ENCODE results near the gene CCL1.

CCL1 gene

DNA sequence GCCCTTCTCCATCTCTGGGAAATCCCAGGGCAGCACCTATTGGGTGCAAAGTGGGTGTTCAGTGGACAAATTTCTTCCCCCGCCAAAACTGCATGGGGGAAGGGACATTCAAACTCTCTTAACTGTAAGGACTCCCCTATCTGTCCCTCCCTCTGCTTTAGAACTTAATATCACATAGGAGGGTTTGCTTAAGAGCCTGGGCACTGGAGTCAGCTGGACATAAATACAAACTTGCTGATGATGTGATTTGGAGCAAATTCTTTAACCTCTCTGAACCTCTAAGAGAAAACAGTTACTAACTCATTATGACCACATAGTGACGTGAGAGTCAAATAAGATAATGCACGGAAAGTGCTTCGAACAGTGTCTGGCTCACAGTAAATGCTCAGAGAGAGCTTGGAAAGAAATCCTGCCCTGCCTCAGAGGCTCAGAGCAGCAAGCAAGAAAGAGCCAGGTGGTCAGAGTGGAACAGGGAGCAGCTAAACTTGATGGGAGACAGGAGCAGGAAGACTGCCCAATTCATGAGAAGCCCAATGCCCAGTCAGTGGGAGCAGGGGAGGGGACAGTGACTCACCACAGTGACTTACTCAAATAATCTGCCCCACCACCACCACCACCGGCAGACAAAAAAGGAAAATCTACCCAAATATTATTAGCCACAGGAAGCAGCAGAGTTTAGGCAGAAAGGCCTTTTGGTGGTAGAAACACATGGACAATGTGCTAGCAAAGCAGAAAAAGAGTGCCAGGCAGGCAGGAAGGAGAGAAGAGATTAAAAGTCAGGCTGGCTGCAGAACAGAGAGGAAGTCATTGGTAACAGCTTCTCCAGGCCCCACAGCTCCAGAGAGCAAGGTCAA, 23.9 kb upstream of the CCL1 start:
- H3K27me3 ChIP-seq (ENCODE audit: insufficient read depth, low read depth, severe bottlenecking), result peaks cover 14% of the 10 kb centered on the region
- TF ChIP-seq, protein P1, sequence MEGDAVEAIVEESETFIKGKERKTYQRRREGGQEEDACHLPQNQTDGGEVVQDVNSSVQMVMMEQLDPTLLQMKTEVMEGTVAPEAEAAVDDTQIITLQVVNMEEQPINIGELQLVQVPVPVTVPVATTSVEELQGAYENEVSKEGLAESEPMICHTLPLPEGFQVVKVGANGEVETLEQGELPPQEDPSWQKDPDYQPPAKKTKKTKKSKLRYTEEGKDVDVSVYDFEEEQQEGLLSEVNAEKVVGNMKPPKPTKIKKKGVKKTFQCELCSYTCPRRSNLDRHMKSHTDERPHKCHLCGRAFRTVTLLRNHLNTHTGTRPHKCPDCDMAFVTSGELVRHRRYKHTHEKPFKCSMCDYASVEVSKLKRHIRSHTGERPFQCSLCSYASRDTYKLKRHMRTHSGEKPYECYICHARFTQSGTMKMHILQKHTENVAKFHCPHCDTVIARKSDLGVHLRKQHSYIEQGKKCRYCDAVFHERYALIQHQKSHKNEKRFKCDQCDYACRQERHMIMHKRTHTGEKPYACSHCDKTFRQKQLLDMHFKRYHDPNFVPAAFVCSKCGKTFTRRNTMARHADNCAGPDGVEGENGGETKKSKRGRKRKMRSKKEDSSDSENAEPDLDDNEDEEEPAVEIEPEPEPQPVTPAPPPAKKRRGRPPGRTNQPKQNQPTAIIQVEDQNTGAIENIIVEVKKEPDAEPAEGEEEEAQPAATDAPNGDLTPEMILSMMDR (IDR thresholded peaks at IDR 0.05; ENCODE audit: low read depth, low read length), result no peak
- no peak for DNase-seq
- H3K9me3 ChIP-seq (ENCODE audit: severe bottlenecking), result no peaks in the 10 kb centered on the region
- no peak overlapping the region for H3K27ac ChIP-seq
- no peak overlapping the region for H3K4me3 ChIP-seq (ENCODE audit: low read depth, low read length)
- no peaks in the 10 kb centered on the region for H3K36me3 ChIP-seq

DNA sequence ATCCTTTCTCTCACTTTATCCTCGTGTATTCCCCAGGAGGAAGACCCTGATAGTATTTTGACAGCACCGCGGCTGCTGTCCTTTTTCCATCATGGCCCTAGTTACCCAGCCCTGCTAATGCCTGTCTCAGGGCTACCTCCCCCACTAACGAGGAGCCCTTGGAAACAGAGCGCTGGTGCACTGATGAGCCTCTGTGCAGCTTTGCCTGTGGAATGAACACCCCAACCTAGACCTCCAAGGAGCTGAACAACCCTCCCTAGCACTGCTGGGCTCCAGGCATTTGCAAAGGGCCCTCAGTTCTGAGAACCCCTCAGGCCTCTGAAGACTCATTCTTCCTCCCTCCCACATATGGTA, 23.3 kb upstream of the CCL1 start:
- H3K27me3 ChIP-seq (ENCODE audit: insufficient read depth, low read depth, severe bottlenecking), result peaks cover 14% of the 10 kb centered on the region
- DNase-seq, result no peak
- H3K36me3 ChIP-seq, result no peaks in the 10 kb centered on the region
- no peak overlapping the region for H3K27ac ChIP-seq
- no peaks in the 10 kb centered on the region for H3K9me3 ChIP-seq (ENCODE audit: severe bottlenecking)
- TF ChIP-seq, protein P1 (IDR thresholded peaks at IDR 0.05; ENCODE audit: low read depth, low read length), result no peak
- no peak overlapping the region for H3K4me3 ChIP-seq (ENCODE audit: low read depth, low read length)

DNA sequence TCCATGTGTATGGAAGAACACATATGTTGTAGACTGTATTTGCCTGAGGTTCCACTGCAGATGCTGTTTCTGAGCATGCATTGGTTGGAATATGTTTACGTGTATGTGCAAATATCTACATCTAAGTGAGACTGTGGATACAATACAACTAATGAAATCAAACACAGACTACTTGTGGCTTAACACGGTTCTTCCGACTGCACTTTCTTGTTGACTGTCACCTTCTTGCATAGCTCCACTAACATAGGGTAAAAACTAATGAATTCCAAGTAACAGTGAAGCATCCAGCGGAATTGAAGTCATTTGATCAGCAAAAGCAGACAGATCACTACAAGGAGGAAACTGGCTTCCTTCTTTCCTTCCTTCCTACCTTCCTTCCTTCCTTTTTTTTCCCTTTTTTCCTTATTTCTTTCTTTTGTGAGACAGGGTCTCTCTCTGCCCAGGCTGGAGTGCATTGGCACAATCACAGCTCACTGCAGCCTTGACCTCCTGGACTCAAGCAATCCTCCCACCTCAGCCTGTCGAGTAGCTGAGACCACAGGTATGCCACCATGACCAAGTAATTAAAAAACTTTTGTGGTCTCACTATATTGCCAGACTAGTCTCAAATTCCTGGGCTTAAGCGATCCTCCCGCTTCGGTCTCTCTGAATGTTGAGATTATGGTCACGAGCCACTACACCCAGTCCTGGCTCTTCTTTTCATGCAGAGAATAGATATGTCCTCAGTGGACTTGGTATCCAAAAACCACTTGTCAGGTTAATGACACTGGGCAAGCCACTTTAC, 22.0 kb upstream of the CCL1 start:
- peaks cover 22% of the 10 kb centered on the region for H3K27me3 ChIP-seq (ENCODE audit: insufficient read depth, low read depth, severe bottlenecking)
- H3K36me3 ChIP-seq, result no peaks in the 10 kb centered on the region
- H3K4me3 ChIP-seq (ENCODE audit: low read depth, low read length), result no peak overlapping the region
- TF ChIP-seq, protein P1 (IDR thresholded peaks at IDR 0.05; ENCODE audit: low read depth, low read length), result no peak
- no peak for DNase-seq
- no peaks in the 10 kb centered on the region for H3K9me3 ChIP-seq (ENCODE audit: severe bottlenecking)
- H3K27ac ChIP-seq, result no peak overlapping the region

DNA sequence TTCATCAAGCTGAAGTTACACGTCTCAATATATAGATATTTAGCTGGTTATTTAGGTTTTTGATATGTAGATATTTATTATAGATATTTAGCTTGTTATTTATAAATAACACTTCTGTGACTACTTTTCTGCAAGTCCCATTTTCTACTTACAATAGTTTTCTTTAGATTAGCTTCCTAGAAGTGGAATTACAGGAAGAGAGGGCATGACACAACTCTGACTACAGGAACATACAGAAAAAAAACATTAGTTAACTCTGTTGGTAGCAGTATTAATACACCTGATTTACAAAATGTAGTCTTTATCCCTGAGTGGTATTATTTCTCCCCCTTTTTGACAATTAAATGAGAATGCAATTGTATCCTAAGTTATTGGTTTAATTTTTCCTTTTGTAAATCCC, 21.2 kb upstream of the CCL1 start:
- no peak for DNase-seq
- TF ChIP-seq, protein P1 (IDR thresholded peaks at IDR 0.05; ENCODE audit: low read depth, low read length), result no peak
- no peak overlapping the region for H3K4me3 ChIP-seq (ENCODE audit: low read depth, low read length)
- H3K36me3 ChIP-seq, result no peaks in the 10 kb centered on the region
- no peaks in the 10 kb centered on the region for H3K9me3 ChIP-seq (ENCODE audit: severe bottlenecking)
- no peak overlapping the region for H3K27ac ChIP-seq
- peaks cover 22% of the 10 kb centered on the region for H3K27me3 ChIP-seq (ENCODE audit: insufficient read depth, low read depth, severe bottlenecking)

DNA sequence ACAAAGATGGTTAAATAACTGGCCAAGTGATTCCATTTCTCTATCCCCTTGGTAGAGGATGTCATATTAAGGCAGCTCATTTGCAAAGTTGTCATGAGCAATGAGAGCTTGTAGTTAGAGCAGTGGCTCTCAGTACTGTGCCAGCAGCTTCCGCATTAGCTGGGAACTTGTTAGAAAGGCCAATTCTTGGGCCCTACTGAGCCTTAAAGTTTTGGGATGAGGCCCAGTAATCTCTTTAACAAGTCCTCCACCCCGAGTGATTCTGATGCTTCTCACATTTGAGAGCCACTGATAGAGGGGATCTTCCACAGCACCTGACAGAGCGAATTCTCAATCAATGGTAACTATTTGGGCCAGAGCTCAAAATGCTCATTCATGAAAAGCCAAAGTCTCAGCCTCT, 20.2 kb upstream of the CCL1 start:
- Histone ChIP-seq H3K9me3 (ENCODE audit: severe bottlenecking) (no peaks in the 10 kb centered on the region), H3K4me3 (ENCODE audit: low read depth, low read length) (no peak overlapping the region), H3K36me3 (no peaks in the 10 kb centered on the region), H3K27ac (no peak overlapping the region), H3K27me3 (ENCODE audit: insufficient read depth, low read depth, severe bottlenecking) (peaks cover 22% of the 10 kb centered on the region)
- TF ChIP-seq, protein P1 (IDR thresholded peaks at IDR 0.05; ENCODE audit: low read depth, low read length), result no peak
- no peak for DNase-seq
